Measurements from ENCODE around the gene ADAMTS20.

DNA sequence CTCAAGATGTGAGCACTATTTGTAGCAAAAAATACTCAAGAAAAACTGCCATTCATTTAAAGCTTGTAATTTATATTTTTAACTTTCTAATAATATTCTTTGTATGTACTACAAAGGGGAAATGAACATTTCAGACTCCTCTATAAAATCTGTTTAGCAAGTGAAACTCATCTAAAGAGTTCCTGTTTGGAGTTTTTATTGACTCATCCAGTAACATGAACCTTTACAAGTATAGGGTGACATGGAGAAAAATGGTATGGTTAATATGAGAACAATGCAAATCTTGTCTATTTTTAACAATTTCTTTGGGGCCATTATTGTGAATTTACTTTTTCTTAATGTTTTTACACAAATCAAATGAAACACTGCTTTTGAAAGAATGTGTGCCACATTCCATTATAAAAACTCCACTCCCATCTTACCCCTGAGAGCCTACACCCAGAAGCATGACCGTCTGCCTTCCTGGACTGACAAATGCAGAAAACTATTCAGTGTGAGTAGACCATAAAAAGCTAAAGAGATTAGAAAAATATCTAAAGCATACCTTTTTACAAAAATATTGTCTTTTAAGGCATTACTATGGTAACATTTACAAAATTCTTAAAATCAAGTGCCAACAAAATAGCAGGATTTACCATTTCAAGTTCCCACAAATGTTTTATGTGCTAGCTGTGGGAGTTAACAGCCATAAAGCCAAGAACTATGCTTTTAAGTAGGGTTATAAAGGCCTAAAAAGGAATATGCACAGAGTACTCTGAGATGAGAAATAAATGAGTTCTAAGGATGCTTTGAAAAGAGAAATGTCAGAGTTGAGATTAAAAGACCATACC is 144.0 kb downstream of the ADAMTS20 start:
- TF ChIP-seq SP1 (CRISPR knock-in tag; conservative IDR thresholded peaks at IDR 0.05): no peak
- TF ChIP-seq, protein P1, sequence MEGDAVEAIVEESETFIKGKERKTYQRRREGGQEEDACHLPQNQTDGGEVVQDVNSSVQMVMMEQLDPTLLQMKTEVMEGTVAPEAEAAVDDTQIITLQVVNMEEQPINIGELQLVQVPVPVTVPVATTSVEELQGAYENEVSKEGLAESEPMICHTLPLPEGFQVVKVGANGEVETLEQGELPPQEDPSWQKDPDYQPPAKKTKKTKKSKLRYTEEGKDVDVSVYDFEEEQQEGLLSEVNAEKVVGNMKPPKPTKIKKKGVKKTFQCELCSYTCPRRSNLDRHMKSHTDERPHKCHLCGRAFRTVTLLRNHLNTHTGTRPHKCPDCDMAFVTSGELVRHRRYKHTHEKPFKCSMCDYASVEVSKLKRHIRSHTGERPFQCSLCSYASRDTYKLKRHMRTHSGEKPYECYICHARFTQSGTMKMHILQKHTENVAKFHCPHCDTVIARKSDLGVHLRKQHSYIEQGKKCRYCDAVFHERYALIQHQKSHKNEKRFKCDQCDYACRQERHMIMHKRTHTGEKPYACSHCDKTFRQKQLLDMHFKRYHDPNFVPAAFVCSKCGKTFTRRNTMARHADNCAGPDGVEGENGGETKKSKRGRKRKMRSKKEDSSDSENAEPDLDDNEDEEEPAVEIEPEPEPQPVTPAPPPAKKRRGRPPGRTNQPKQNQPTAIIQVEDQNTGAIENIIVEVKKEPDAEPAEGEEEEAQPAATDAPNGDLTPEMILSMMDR (IDR thresholded peaks at IDR 0.05): no peak
- no peak for TF ChIP-seq SMAD4 (CRISPR knock-in tag; IDR thresholded peaks at IDR 0.05)
- TF ChIP-seq, protein P2, sequence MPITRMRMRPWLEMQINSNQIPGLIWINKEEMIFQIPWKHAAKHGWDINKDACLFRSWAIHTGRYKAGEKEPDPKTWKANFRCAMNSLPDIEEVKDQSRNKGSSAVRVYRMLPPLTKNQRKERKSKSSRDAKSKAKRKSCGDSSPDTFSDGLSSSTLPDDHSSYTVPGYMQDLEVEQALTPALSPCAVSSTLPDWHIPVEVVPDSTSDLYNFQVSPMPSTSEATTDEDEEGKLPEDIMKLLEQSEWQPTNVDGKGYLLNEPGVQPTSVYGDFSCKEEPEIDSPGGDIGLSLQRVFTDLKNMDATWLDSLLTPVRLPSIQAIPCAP (CRISPR knock-in tag; IDR thresholded peaks at IDR 0.05): no peak
- TF ChIP-seq, protein P3, sequence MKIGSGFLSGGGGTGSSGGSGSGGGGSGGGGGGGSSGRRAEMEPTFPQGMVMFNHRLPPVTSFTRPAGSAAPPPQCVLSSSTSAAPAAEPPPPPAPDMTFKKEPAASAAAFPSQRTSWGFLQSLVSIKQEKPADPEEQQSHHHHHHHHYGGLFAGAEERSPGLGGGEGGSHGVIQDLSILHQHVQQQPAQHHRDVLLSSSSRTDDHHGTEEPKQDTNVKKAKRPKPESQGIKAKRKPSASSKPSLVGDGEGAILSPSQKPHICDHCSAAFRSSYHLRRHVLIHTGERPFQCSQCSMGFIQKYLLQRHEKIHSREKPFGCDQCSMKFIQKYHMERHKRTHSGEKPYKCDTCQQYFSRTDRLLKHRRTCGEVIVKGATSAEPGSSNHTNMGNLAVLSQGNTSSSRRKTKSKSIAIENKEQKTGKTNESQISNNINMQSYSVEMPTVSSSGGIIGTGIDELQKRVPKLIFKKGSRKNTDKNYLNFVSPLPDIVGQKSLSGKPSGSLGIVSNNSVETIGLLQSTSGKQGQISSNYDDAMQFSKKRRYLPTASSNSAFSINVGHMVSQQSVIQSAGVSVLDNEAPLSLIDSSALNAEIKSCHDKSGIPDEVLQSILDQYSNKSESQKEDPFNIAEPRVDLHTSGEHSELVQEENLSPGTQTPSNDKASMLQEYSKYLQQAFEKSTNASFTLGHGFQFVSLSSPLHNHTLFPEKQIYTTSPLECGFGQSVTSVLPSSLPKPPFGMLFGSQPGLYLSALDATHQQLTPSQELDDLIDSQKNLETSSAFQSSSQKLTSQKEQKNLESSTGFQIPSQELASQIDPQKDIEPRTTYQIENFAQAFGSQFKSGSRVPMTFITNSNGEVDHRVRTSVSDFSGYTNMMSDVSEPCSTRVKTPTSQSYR (CRISPR knock-in tag; IDR thresholded peaks at IDR 0.05): no peak
- no peak for TF ChIP-seq MXD4 (CRISPR knock-in tag; IDR thresholded peaks at IDR 0.05; ENCODE audit: borderline replicate concordance)
- TF ChIP-seq, protein P4, sequence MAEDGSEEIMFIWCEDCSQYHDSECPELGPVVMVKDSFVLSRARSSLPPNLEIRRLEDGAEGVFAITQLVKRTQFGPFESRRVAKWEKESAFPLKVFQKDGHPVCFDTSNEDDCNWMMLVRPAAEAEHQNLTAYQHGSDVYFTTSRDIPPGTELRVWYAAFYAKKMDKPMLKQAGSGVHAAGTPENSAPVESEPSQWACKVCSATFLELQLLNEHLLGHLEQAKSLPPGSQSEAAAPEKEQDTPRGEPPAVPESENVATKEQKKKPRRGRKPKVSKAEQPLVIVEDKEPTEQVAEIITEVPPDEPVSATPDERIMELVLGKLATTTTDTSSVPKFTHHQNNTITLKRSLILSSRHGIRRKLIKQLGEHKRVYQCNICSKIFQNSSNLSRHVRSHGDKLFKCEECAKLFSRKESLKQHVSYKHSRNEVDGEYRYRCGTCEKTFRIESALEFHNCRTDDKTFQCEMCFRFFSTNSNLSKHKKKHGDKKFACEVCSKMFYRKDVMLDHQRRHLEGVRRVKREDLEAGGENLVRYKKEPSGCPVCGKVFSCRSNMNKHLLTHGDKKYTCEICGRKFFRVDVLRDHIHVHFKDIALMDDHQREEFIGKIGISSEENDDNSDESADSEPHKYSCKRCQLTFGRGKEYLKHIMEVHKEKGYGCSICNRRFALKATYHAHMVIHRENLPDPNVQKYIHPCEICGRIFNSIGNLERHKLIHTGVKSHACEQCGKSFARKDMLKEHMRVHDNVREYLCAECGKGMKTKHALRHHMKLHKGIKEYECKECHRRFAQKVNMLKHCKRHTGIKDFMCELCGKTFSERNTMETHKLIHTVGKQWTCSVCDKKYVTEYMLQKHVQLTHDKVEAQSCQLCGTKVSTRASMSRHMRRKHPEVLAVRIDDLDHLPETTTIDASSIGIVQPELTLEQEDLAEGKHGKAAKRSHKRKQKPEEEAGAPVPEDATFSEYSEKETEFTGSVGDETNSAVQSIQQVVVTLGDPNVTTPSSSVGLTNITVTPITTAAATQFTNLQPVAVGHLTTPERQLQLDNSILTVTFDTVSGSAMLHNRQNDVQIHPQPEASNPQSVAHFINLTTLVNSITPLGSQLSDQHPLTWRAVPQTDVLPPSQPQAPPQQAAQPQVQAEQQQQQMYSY (CRISPR knock-in tag; IDR thresholded peaks at IDR 0.05): no peak
- TF ChIP-seq CREB1 (CRISPR knock-in tag; IDR thresholded peaks at IDR 0.05): no peak
- no peak for TF ChIP-seq FOXK1 (CRISPR knock-in tag; IDR thresholded peaks at IDR 0.05)

All from WTC11 (cell line).